Skeletal muscle satellite cell (primary cell): Measurements from ENCODE around the gene SPAM1. TPM values are rescaled to one million over a fixed set of nuclear protein-coding genes. Genes with fewer than 3 reads are reported as not detected.
"Not testable (repeated sequence)": the region's sequence is repeated elsewhere in the genome, so short reads cannot be mapped to it uniquely, and the experiment has no call there.

ENCODE experiments used
- H3K27me3 ChIP-seq: 2 replicates; pipeline ENCODE4 v1.7.0; 2013; ENCODE audit warnings: low read length; ENCODE audit not compliant: control insufficient read depth, insufficient read depth
- H3K36me3 ChIP-seq: 2 replicates; pipeline ENCODE4 v1.7.0; 2013; ENCODE audit warnings: mild to moderate bottlenecking, control low read depth, low read length; ENCODE audit not compliant: insufficient read depth
- H3K4me1 ChIP-seq: 2 replicates; pipeline ENCODE4 v1.7.0; 2013; ENCODE audit warnings: low read length; ENCODE audit not compliant: control insufficient read depth, insufficient read depth
- H3K4me2 ChIP-seq: 2 replicates; pipeline ENCODE4 v1.7.0; 2013; ENCODE audit warnings: mild to moderate bottlenecking, low read length
- H3K4me3 ChIP-seq: 2 replicates; pipeline ENCODE4 v1.7.0; 2013; ENCODE audit warnings: low read length
- H3K9ac ChIP-seq: 2 replicates; pipeline ENCODE4 v1.7.0; 2013; ENCODE audit warnings: mild to moderate bottlenecking, low read depth, low read length, moderate library complexity
- H3K9me3 ChIP-seq: replicated peaks from 2 replicates; pipeline ENCODE4 v1.7.0; 2013; ENCODE audit warnings: mild to moderate bottlenecking, control low read depth, low read length
- total RNA-seq: library from RNA; depleted of rRNA; stranded (reverse); fragments of >200 nt; gene quantifications from 2 replicates; pipeline ENCODE4 v1.2.3, GENCODE V29; 2012; rRNA removed

The SPAM1 gene
- not detected in 2 replicates for total RNA-seq

GRCh38 chr7:123924941-123925340, at the start of gene SPAM1:
SPAM1 (plus strand) TSS chr7:123925241; CDS start chr7:123953571, 28,330 bp downstream.
- Histone ChIP-seq H3K4me1 (no peaks in the 10 kb centered on the region), H3K9me3 (no peaks in the 10 kb centered on the region), H3K36me3 (no peaks in the 10 kb centered on the region), H3K27me3 (no peaks in the 10 kb centered on the region), H3K9ac (no peak within 1 kb of the TSS), H3K4me3 (no peak within 1 kb of the TSS), H3K4me2 (no peak within 1 kb of the TSS)

- peaks cover 3% of the 10 kb centered on the region for H3K27me3 ChIP-seq
- no peaks in the 10 kb centered on the region for H3K4me1 ChIP-seq
- H3K9me3 ChIP-seq, result no peaks in the 10 kb centered on the region
- H3K9ac ChIP-seq, result no peak overlapping the region
- no peak overlapping the region for H3K4me2 ChIP-seq
- no peak overlapping the region for H3K4me3 ChIP-seq
- H3K36me3 ChIP-seq, result no peaks in the 10 kb centered on the region
Observed at GRCh38 chr7:123876557-123877256, 48.3 kb upstream of the SPAM1 start.

GRCh38 chr7:123879628-123880027, 45.4 kb upstream of the SPAM1 start:
- H3K9me3 ChIP-seq, result no peaks in the 10 kb centered on the region
- H3K4me2 ChIP-seq, result no peak overlapping the region
- no peak overlapping the region for H3K4me3 ChIP-seq
- no peaks in the 10 kb centered on the region for H3K36me3 ChIP-seq
- no peaks in the 10 kb centered on the region for H3K27me3 ChIP-seq
- no peaks in the 10 kb centered on the region for H3K4me1 ChIP-seq
- no peak overlapping the region for H3K9ac ChIP-seq

GRCh38 chr7:123881300-123881699, 43.7 kb upstream of the SPAM1 start:
- H3K4me1 ChIP-seq, result no peaks in the 10 kb centered on the region
- H3K27me3 ChIP-seq, result no peaks in the 10 kb centered on the region
- H3K4me3 ChIP-seq, result no peak overlapping the region
- no peak overlapping the region for H3K9ac ChIP-seq
- H3K36me3 ChIP-seq, result no peaks in the 10 kb centered on the region
- no peak overlapping the region for H3K4me2 ChIP-seq
- no peaks in the 10 kb centered on the region for H3K9me3 ChIP-seq

- H3K4me1 ChIP-seq, result no peaks in the 10 kb centered on the region
- no peak overlapping the region for H3K4me3 ChIP-seq
- H3K4me2 ChIP-seq, result no peak overlapping the region
- H3K27me3 ChIP-seq, result no peaks in the 10 kb centered on the region
- H3K9me3 ChIP-seq, result no peaks in the 10 kb centered on the region
- no peaks in the 10 kb centered on the region for H3K36me3 ChIP-seq
- H3K9ac ChIP-seq, result no peak overlapping the region
Observed at GRCh38 chr7:123883154-123883553, 41.9 kb upstream of the SPAM1 start.

- no peaks in the 10 kb centered on the region for H3K9me3 ChIP-seq
- H3K27me3 ChIP-seq, result peaks cover 5% of the 10 kb centered on the region
- H3K4me2 ChIP-seq, result no peak overlapping the region
- H3K4me3 ChIP-seq, result no peak overlapping the region
- no peaks in the 10 kb centered on the region for H3K36me3 ChIP-seq
- H3K4me1 ChIP-seq, result no peaks in the 10 kb centered on the region
- H3K9ac ChIP-seq, result no peak overlapping the region
Observed at GRCh38 chr7:123888192-123888591, 36.8 kb upstream of the SPAM1 start.

- not testable (repeated sequence) for H3K9ac ChIP-seq, H3K27me3 ChIP-seq, H3K4me1 ChIP-seq, H3K36me3 ChIP-seq, H3K4me3 ChIP-seq, H3K9me3 ChIP-seq, H3K4me2 ChIP-seq
Observed at GRCh38 chr7:123894753-123895152, 30.3 kb upstream of the SPAM1 start.

- H3K9ac ChIP-seq, result no peak overlapping the region
- H3K4me1 ChIP-seq, result no peaks in the 10 kb centered on the region
- H3K27me3 ChIP-seq, result no peaks in the 10 kb centered on the region
- no peak overlapping the region for H3K4me2 ChIP-seq
- no peak overlapping the region for H3K4me3 ChIP-seq
- H3K9me3 ChIP-seq, result no peaks in the 10 kb centered on the region
- no peaks in the 10 kb centered on the region for H3K36me3 ChIP-seq
Observed at GRCh38 chr7:123901101-123901500, 23.9 kb upstream of the SPAM1 start.

- H3K9me3 ChIP-seq, result no peaks in the 10 kb centered on the region
- no peak overlapping the region for H3K4me3 ChIP-seq
- no peaks in the 10 kb centered on the region for H3K4me1 ChIP-seq
- H3K4me2 ChIP-seq, result no peak overlapping the region
- H3K9ac ChIP-seq, result no peak overlapping the region
- H3K36me3 ChIP-seq, result no peaks in the 10 kb centered on the region
- H3K27me3 ChIP-seq, result peaks cover 3% of the 10 kb centered on the region
Observed at GRCh38 chr7:123905714-123906113, 19.3 kb upstream of the SPAM1 start.

- no peak overlapping the region for H3K4me2 ChIP-seq
- no peaks in the 10 kb centered on the region for H3K36me3 ChIP-seq
- H3K4me3 ChIP-seq, result no peak overlapping the region
- H3K4me1 ChIP-seq, result no peaks in the 10 kb centered on the region
- peaks cover 3% of the 10 kb centered on the region for H3K27me3 ChIP-seq
- no peaks in the 10 kb centered on the region for H3K9me3 ChIP-seq
- H3K9ac ChIP-seq, result no peak overlapping the region
Observed at GRCh38 chr7:123916240-123916724, 8.8 kb upstream of the SPAM1 start.

GRCh38 chr7:123917878-123918277, 7.2 kb upstream of the SPAM1 start:
- Histone ChIP-seq H3K9ac (no peak overlapping the region), H3K4me1 (no peaks in the 10 kb centered on the region), H3K4me2 (no peak overlapping the region), H3K27me3 (peaks cover 3% of the 10 kb centered on the region), H3K36me3 (no peaks in the 10 kb centered on the region), H3K4me3 (no peak overlapping the region), H3K9me3 (no peaks in the 10 kb centered on the region)

- H3K27me3 ChIP-seq, result peaks cover 3% of the 10 kb centered on the region
- no peaks in the 10 kb centered on the region for H3K9me3 ChIP-seq
Observed at GRCh38 chr7:123918309-123918708, 6.7 kb upstream of the SPAM1 start.

More at GRCh38 chr7:123918309-123918708, 6.7 kb upstream of the SPAM1 start:
- H3K36me3 ChIP-seq, result no peaks in the 10 kb centered on the region
- H3K4me2 ChIP-seq, result no peak overlapping the region
- no peaks in the 10 kb centered on the region for H3K4me1 ChIP-seq
- H3K9ac ChIP-seq, result no peak overlapping the region
- no peak overlapping the region for H3K4me3 ChIP-seq
